ENCODE data around the gene PKN1.

DNA sequence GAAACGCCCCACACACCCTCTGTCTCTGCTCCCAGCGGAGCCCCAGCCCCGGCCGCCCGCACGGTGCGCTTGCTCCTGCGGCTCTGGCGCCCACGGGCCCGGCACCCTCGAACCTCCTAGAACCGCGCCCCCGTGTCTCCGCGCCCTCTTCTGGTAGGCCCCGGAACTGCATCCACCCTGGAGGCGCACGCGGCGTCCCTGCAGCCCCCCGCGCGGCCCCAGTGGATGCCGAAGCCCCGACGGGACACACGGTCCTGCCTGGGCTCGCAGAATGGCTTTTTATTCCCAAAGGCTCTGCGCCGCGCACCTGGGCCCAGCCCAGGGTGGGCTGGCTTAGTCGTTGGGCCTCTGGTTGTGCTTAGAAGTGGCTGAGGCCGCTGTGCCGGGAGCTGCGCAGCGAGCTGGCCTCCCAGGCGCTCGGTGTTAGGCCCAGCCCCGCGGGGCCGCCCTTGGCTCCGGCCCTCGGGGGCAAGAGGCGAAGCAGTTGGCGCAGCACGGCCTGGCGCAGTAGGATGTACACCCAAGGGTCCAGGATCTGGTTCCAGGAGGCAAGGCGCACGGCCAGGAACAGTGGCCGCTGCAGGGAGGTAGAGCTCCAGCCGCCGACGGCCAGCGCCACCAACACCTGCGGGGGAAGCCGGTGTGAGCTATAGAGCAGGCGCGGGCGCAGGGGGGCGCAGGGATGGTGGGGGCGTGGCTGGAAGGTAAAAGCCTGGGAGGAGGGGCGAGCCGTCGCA is 39.3 kb downstream of the PKN1 start:
- TF ChIP-seq, protein P1, sequence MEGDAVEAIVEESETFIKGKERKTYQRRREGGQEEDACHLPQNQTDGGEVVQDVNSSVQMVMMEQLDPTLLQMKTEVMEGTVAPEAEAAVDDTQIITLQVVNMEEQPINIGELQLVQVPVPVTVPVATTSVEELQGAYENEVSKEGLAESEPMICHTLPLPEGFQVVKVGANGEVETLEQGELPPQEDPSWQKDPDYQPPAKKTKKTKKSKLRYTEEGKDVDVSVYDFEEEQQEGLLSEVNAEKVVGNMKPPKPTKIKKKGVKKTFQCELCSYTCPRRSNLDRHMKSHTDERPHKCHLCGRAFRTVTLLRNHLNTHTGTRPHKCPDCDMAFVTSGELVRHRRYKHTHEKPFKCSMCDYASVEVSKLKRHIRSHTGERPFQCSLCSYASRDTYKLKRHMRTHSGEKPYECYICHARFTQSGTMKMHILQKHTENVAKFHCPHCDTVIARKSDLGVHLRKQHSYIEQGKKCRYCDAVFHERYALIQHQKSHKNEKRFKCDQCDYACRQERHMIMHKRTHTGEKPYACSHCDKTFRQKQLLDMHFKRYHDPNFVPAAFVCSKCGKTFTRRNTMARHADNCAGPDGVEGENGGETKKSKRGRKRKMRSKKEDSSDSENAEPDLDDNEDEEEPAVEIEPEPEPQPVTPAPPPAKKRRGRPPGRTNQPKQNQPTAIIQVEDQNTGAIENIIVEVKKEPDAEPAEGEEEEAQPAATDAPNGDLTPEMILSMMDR (IDR thresholded peaks at IDR 0.05) = peak; percentile 85 to 95 (median 90)
- no peak for TF ChIP-seq POLR2A (IDR thresholded peaks at IDR 0.05)
